Effector CD8-positive, alpha-beta T cell (primary cell): Measurements from ENCODE around the gene RMI1.

Experiments
- DNase-seq: peaks from one replicate; lab custom pipeline; 2025; lab: John Stamatoyannopoulos, UW

RMI1 gene

GRCh38 chr9:83967073-83967472 is 13.5 kb upstream of the RMI1 start:
- no peak for DNase-seq

GRCh38 chr9:83969602-83970001 is 11.0 kb upstream of the RMI1 start:
- no peak for DNase-seq

GRCh38 chr9:83971485-83971884 is 9.1 kb upstream of the RMI1 start:
- DNase-seq = no peak

GRCh38 chr9:83972286-83972685 is 8.3 kb upstream of the RMI1 start:
- DNase-seq = no peak

GRCh38 chr9:83975300-83975699 is 5.3 kb upstream of the RMI1 start:
- DNase-seq = no peak

- no peak for DNase-seq
Measured at GRCh38 chr9:83976372-83976771, 4.2 kb upstream of the RMI1 start.

GRCh38 chr9:83977196-83977595 is 3.4 kb upstream of the RMI1 start:
- DNase-seq = no peak

GRCh38 chr9:83978992-83979811 is 1.4 kb upstream of the RMI1 start:
- DNase-seq = peak; percentile 83

GRCh38 chr9:83979812-83980394 is 702 bp upstream of the RMI1 start, which contains the start of gene HNRNPK:
TSS of gene HNRNPK (minus strand) at chr9:83980215. CDS start at chr9:83978252, 1,963 bp downstream.
- peak; percentile 98 for DNase-seq

GRCh38 chr9:83981126-83981871 is 694 bp downstream of the RMI1 start:
- no peak for DNase-seq

- DNase-seq = no peak
Measured at GRCh38 chr9:83986195-83986594, 5.6 kb downstream of the RMI1 start.

GRCh38 chr9:83986765-83987401 is 6.3 kb downstream of the RMI1 start:
- DNase-seq = no peak

GRCh38 chr9:83987402-83987791 is 6.8 kb downstream of the RMI1 start:
- DNase-seq = no peak

- DNase-seq = no peak
Measured at GRCh38 chr9:83988411-83988810, 7.8 kb downstream of the RMI1 start.

- DNase-seq = no peak
Measured at GRCh38 chr9:83991355-83991754, 10.8 kb downstream of the RMI1 start.

GRCh38 chr9:83992407-83992806 is 11.8 kb downstream of the RMI1 start:
- DNase-seq = no peak

- no peak for DNase-seq
Measured at GRCh38 chr9:83992901-83993300, 12.3 kb downstream of the RMI1 start.

GRCh38 chr9:83996126-83996525 is 15.5 kb downstream of the RMI1 start:
- no peak for DNase-seq

- DNase-seq = no peak
Measured at GRCh38 chr9:83999141-83999918, 18.7 kb downstream of the RMI1 start.

- no peak for DNase-seq
Measured at GRCh38 chr9:84000186-84000585, 19.6 kb downstream of the RMI1 start.

GRCh38 chr9:84001621-84002020 is 21.0 kb downstream of the RMI1 start:
- DNase-seq = no peak

GRCh38 chr9:84002344-84002743 is 21.7 kb downstream of the RMI1 start:
- no peak for DNase-seq
